SK-N-SH (cell line): ENCODE results near the gene CPN1. TPM values are rescaled to one million over a fixed set of nuclear protein-coding genes. Genes with fewer than 3 reads are reported as not detected.

Experiments
- ELF1 ChIP-seq: IDR thresholded peaks from 2 replicates; pipeline ENCODE4 v1.4.0; 2012
- EP300 ChIP-seq, 2 experiments: IDR thresholded peaks; 2 replicates each; pipeline versions ENCODE4 v1.4.0 to v1.6.1; 2012; ENCODE audit warnings: borderline replicate concordance in 1 of 2, low read depth in 1 of 2, low read length in 1 of 2
- EZH2phosphoT487 ChIP-seq: fragments of 200-600 bp; sonication (generic); IDR thresholded peaks from 2 replicates; pipeline ENCODE4 v1.6.1; 2017; ENCODE audit warnings: low read depth, mixed run types, mild to moderate bottlenecking, antibody characterized with exemption, moderate library complexity, borderline replicate concordance
- FOSL2 ChIP-seq: IDR thresholded peaks from 2 replicates; pipeline ENCODE4 v1.4.0; 2012; ENCODE audit warnings: low read depth, mild to moderate bottlenecking, moderate library complexity, borderline replicate concordance
- FOXJ3 ChIP-seq: sonication (generic); formaldehyde crosslinking; IDR thresholded peaks from 2 replicates; pipeline ENCODE4 v1.5.1; 2020; ENCODE audit warnings: mild to moderate bottlenecking, missing genetic modification reagents
- FOXM1 ChIP-seq: IDR thresholded peaks from 2 replicates; pipeline ENCODE4 v1.4.0; 2012; ENCODE audit warnings: low read depth, mild to moderate bottlenecking
- GATA2 ChIP-seq: sonication (generic); formaldehyde crosslinking; IDR thresholded peaks from 2 replicates; pipeline ENCODE4 v1.5.0; 2020; ENCODE audit warnings: mild to moderate bottlenecking, missing genetic modification reagents
- IRF3 ChIP-seq: fragments of 150-350 bp; IDR thresholded peaks from 2 replicates; pipeline ENCODE4 v1.6.1; 2016; ENCODE audit warnings: mild to moderate bottlenecking, low read depth, low read length
- JUND ChIP-seq: IDR thresholded peaks from 2 replicates; pipeline ENCODE4 v1.4.0; 2012
- MAX ChIP-seq: IDR thresholded peaks from 2 replicates; pipeline ENCODE4 v1.4.0; 2012; ENCODE audit warnings: low read depth
- MEF2A ChIP-seq: IDR thresholded peaks from 2 replicates; pipeline ENCODE4 v1.4.0; 2012; ENCODE audit warnings: low read depth, borderline replicate concordance
- MXI1 ChIP-seq: IDR thresholded peaks from 2 replicates; pipeline ENCODE4 v1.6.1; 2012; ENCODE audit warnings: mild to moderate bottlenecking, low read depth, low read length, improper control_type of control experiment
- NFIC ChIP-seq: IDR thresholded peaks from 2 replicates; pipeline ENCODE4 v1.4.0; 2012; ENCODE audit warnings: borderline replicate concordance
- NRF1 ChIP-seq: IDR thresholded peaks from 2 replicates; pipeline ENCODE4 v1.6.1; 2012; ENCODE audit warnings: low read depth, mild to moderate bottlenecking, low read length
- POLR2AphosphoS5 ChIP-seq: IDR thresholded peaks from 2 replicates; pipeline ENCODE4 v1.6.1; 2012; ENCODE audit warnings: low read depth, low read length
- RAD21 ChIP-seq: IDR thresholded peaks from 2 replicates; pipeline ENCODE4 v1.6.1; 2012; ENCODE audit warnings: mild to moderate bottlenecking, low read length
- REST ChIP-seq: IDR thresholded peaks from 2 replicates; pipeline ENCODE4 v1.6.1; 2012; ENCODE audit warnings: mild to moderate bottlenecking, low read depth, low read length, moderate library complexity
- SIN3A ChIP-seq: IDR thresholded peaks from 2 replicates; pipeline ENCODE4 v1.6.1; 2012; ENCODE audit warnings: low read depth, mild to moderate bottlenecking, low read length, moderate library complexity, borderline replicate concordance
- TAF1 ChIP-seq: IDR thresholded peaks from 2 replicates; pipeline ENCODE4 v1.6.1; 2012; ENCODE audit warnings: low read depth, mild to moderate bottlenecking, low read length, moderate library complexity, borderline replicate concordance
- TCF12 ChIP-seq: IDR thresholded peaks from 2 replicates; pipeline ENCODE4 v1.4.0; 2012
- TEAD4 ChIP-seq: IDR thresholded peaks from 2 replicates; pipeline ENCODE4 v1.4.0; 2012; ENCODE audit warnings: mild to moderate bottlenecking, borderline replicate concordance; ENCODE audit not compliant: insufficient read depth
- USF1 ChIP-seq: IDR thresholded peaks from 2 replicates; pipeline ENCODE4 v1.4.0; 2012; ENCODE audit warnings: low read depth, borderline replicate concordance
- YY1 ChIP-seq: IDR thresholded peaks from 2 replicates; pipeline ENCODE4 v1.4.0; 2012; ENCODE audit warnings: low read depth, mild to moderate bottlenecking
- ZBTB33 ChIP-seq: IDR thresholded peaks from 2 replicates; pipeline ENCODE4 v1.4.0; 2012; ENCODE audit warnings: low read depth, borderline replicate concordance
- polyA plus RNA-seq, 3 experiments: library from polyadenylated mRNA; depleted of rRNA; stranded (reverse); fragments of >200 nt; gene quantifications; 2 replicates each; pipeline ENCODE4 v1.2.3, GENCODE V29; 2012

The CPN1 gene
- polyA plus RNA-seq, 1 of the 3 experiments (the other 2 are of a cell fraction), result not detected

- TF ChIP-seq ZBTB33 (no peak), FOSL2 (peak; percentile 51; the same call in 1 of the 2 replicates), EP300 (IDR thresholded peaks at IDR 0.05; ENCODE audit: borderline replicate concordance in 1 of 2, low read depth in 1 of 2, low read length in 1 of 2) (no peak), YY1 (no peak), EZH2phosphoT487 (no peak), FOXJ3 (CRISPR knock-in tag) (no peak), GATA2 (CRISPR knock-in tag) (no peak), USF1 (no peak), RAD21 (peak; percentile 29; the same call in 1 of the 2 replicates), IRF3 (no peak), REST (no peak), TCF12 (no peak), MAX (no peak), ELF1 (peak; percentile 15; the same call in 1 of the 2 replicates), POLR2AphosphoS5 (peak; percentile 42; the same call in 1 of the 2 replicates), FOXM1 (no peak), JUND (no peak), NFIC (no peak), MEF2A (no peak), NRF1 (no peak), TAF1 (peak; percentile 50), MXI1 (peak; percentile 48), SIN3A (peak; percentile 72; the same call in 1 of the 2 replicates), TEAD4 (no peak)
Observed at GRCh38 chr10:100009793-100010676, 71.6 kb downstream of the CPN1 start, which contains the start of gene DNMBP (continued).
